IMR-90 (cell line): ENCODE measurements around the gene GAPT. TPM values are rescaled to one million over a fixed set of nuclear protein-coding genes. Genes with fewer than 3 reads are reported as not detected.

Experiments used
- ATAC-seq: fragments of 200-7000 bp; cut with Tn5 transposase; 2 replicates; pipeline ENCODE4 v1.9.1; 2020; ENCODE audit warnings: low read depth, mild to moderate bottlenecking, moderate library complexity
- BruUV-seq: library from RNA; stranded (reverse); fragments of 400-500 nt; replicated peaks from 2 replicates; lab custom pipeline; 2021; lab: Mats Ljungman, UMichigan
- CTCF ChIA-PET: fragments of 300-600 bp; formaldehyde crosslinking; extraction: SDS; loops from one replicate; lab custom pipeline; 2021; ENCODE audit warnings: antibody characterized with exemption; lab: Yijun Ruan, JAX
- POLR2A ChIA-PET: fragments of 300-600 bp; sonication (Branson Sonifier 250); formaldehyde crosslinking; loops from one replicate; lab custom pipeline; 2022; ENCODE audit warnings: antibody characterized with exemption; ENCODE audit not compliant: unreplicated experiment; lab: Charles Lee
- DNase-seq: peaks from one replicate; pipeline ENCODE4 v3.0.0; 2013
- H2AFZ ChIP-seq: replicated peaks from 2 replicates; pipeline ENCODE3; 2013; ENCODE audit warnings: low read length, mild to moderate bottlenecking; ENCODE audit not compliant: poor library complexity
- H2AK5ac ChIP-seq: 2 replicates; pipeline ENCODE4 v1.6.1; 2013; ENCODE audit warnings: low read depth, low read length, inconsistent platforms
- H2AK9ac ChIP-seq: replicated peaks from 2 replicates; pipeline ENCODE3; 2013; ENCODE audit warnings: mild to moderate bottlenecking, low read depth, low read length, moderate library complexity; ENCODE audit not compliant: poor library complexity
- H2BK120ac ChIP-seq: 2 replicates; pipeline ENCODE4 v1.6.1; 2013; ENCODE audit warnings: low read depth, low read length, inconsistent platforms
- H2BK15ac ChIP-seq: 3 replicates; pipeline ENCODE4 v1.6.1; 2013; ENCODE audit warnings: low read depth, low read length, inconsistent platforms
- H2BK20ac ChIP-seq: 2 replicates; pipeline ENCODE4 v1.6.1; 2013; ENCODE audit warnings: low read depth, mild to moderate bottlenecking, inconsistent platforms, low read length, moderate library complexity
- H2BK5ac ChIP-seq: 2 replicates; pipeline ENCODE4 v1.6.1; 2013; ENCODE audit warnings: mild to moderate bottlenecking, low read depth, low read length, inconsistent platforms; ENCODE audit not compliant: poor library complexity, severe bottlenecking
- H3K14ac ChIP-seq: replicated peaks from 2 replicates; pipeline ENCODE4 v1.6.1; 2013; ENCODE audit warnings: low read depth, low read length, inconsistent platforms
- H3K18ac ChIP-seq: 2 replicates; pipeline ENCODE4 v1.6.1; 2013; ENCODE audit warnings: low read depth, low read length, control low read depth
- H3K23ac ChIP-seq: 2 replicates; pipeline ENCODE4 v1.6.1; 2013; ENCODE audit warnings: low read depth, low read length, inconsistent platforms
- H3K27ac ChIP-seq: 2 replicates; pipeline ENCODE4 v1.5.1; 2013; ENCODE audit warnings: mild to moderate bottlenecking, control low read depth, low read length; ENCODE audit not compliant: insufficient read depth
- H3K27me3 ChIP-seq: 2 replicates; pipeline ENCODE4 v1.6.1; 2013; ENCODE audit warnings: low read length; ENCODE audit not compliant: control insufficient read depth, insufficient read depth
- H3K36me3 ChIP-seq: 2 replicates; pipeline ENCODE4 v1.6.1; 2013; ENCODE audit warnings: low read length, mixed read lengths; ENCODE audit not compliant: control insufficient read depth, insufficient read depth
- H3K4ac ChIP-seq: 2 replicates; pipeline ENCODE4 v1.6.1; 2013; ENCODE audit warnings: low read depth, low read length, inconsistent platforms
- H3K4me1 ChIP-seq: 2 replicates; pipeline ENCODE4 v1.6.1; 2013; ENCODE audit warnings: low read length, mixed read lengths; ENCODE audit not compliant: control insufficient read depth, insufficient read depth
- H3K4me2 ChIP-seq: 2 replicates; pipeline ENCODE4 v1.6.1; 2013; ENCODE audit warnings: low read depth, mild to moderate bottlenecking, control low read depth, low read length, moderate library complexity
- H3K4me3 ChIP-seq: 2 replicates; pipeline ENCODE4 v1.5.1; 2013; ENCODE audit warnings: low read depth, mild to moderate bottlenecking, control low read depth, low read length, moderate library complexity; ENCODE audit not compliant: insufficient read depth
- H3K56ac ChIP-seq: 2 replicates; pipeline ENCODE4 v1.6.1; 2013; ENCODE audit warnings: low read length, inconsistent platforms; ENCODE audit not compliant: insufficient read depth; ENCODE audit errors: extremely low read depth
- H3K79me1 ChIP-seq, 2 experiments: 2 replicates each; pipeline ENCODE4 v1.6.1; 2013; ENCODE audit warnings: low read length in 2 of 2, inconsistent platforms in 1 of 2, low read depth in 1 of 2
- H3K9ac ChIP-seq: 2 replicates; pipeline ENCODE4 v1.6.1; 2013; ENCODE audit warnings: low read depth, low read length, control low read depth
- H3K9me1 ChIP-seq: 2 replicates; pipeline ENCODE4 v1.6.1; 2013; ENCODE audit warnings: low read length, inconsistent platforms; ENCODE audit not compliant: insufficient read depth
- H3K9me3 ChIP-seq: 2 replicates; pipeline ENCODE4 v1.6.1; 2013; ENCODE audit warnings: low read length; ENCODE audit not compliant: control insufficient read depth, insufficient read depth
- H4K20me1 ChIP-seq: 2 replicates; pipeline ENCODE4 v1.6.1; 2013; ENCODE audit warnings: low read length, inconsistent platforms; ENCODE audit not compliant: insufficient read depth
- H4K5ac ChIP-seq: 2 replicates; pipeline ENCODE4 v1.6.1; 2013; ENCODE audit warnings: mild to moderate bottlenecking, low read depth, low read length, control low read depth
- H4K8ac ChIP-seq, 2 experiments: 2 replicates each; pipeline ENCODE4 v1.6.1; 2013; ENCODE audit warnings: low read depth in 2 of 2, low read length in 2 of 2, control low read depth in 1 of 2, inconsistent platforms in 1 of 2
- H4K91ac ChIP-seq: 2 replicates; pipeline ENCODE4 v1.6.1; 2013; ENCODE audit warnings: low read depth, low read length, inconsistent platforms; ENCODE audit not compliant: insufficient read depth
- BHLHE40 ChIP-seq: fragments of 150-350 bp; IDR thresholded peaks from 2 replicates; pipeline ENCODE4 v1.6.1; 2016; ENCODE audit warnings: mild to moderate bottlenecking, low read depth, low read length
- CEBPB ChIP-seq: IDR thresholded peaks from 2 replicates; pipeline ENCODE4 v1.6.1; 2012; ENCODE audit warnings: low read depth, low read length, improper control_type of control experiment
- ELK1 ChIP-seq: fragments of 150-350 bp; IDR thresholded peaks from 2 replicates; pipeline ENCODE4 v1.6.1; 2016; ENCODE audit warnings: low read depth, mild to moderate bottlenecking, low read length, moderate library complexity, borderline replicate concordance
- MXI1 ChIP-seq: IDR thresholded peaks from 2 replicates; pipeline ENCODE4 v1.6.1; 2012; ENCODE audit warnings: low read depth, mild to moderate bottlenecking, low read length, moderate library complexity, borderline replicate concordance
- RCOR1 ChIP-seq: IDR thresholded peaks from 2 replicates; pipeline ENCODE4 v1.6.1; 2012; ENCODE audit warnings: mild to moderate bottlenecking, low read length, improper control_type of control experiment; ENCODE audit not compliant: insufficient replicate concordance
- RFX5 ChIP-seq: IDR thresholded peaks from 2 replicates; pipeline ENCODE4 v1.8.0; 2012; ENCODE audit warnings: low read depth, mild to moderate bottlenecking, low read length, moderate library complexity
- WGBS, 2 experiments: methylation state at CpG; one replicate each; pipeline versions ENCODE4 v1.1.5 to v1.1.7; 2013; ENCODE audit warnings: missing lambda C conversion rate in 2 of 2; ENCODE audit not compliant: insufficient read length in 1 of 2; ENCODE audit errors: extremely low coverage in 2 of 2; 5-methylcytosine and 5-hydroxymethylcytosine counted together
- dilution Hi-C: fragments of 300-500 bp; cut with HindIII; formaldehyde crosslinking; loops from one replicate; pipeline ENCODE4 v1.14.3; 2018; ENCODE audit warnings: low sequenced_read_pairs; ENCODE audit not compliant: unreplicated experiment
- in situ Hi-C: fragments of 300-500 bp; cut with MboI; formaldehyde crosslinking; loops from 3 replicates; pipeline ENCODE4 v1.14.3; 2019; ENCODE audit warnings: low sequenced_read_pairs, inconsistent platforms, mixed read lengths
- intact Hi-C: fragments of 100-400 bp; cut with micrococcal nuclease; formaldehyde crosslinking; loops from 2 replicates; pipeline ENCODE4 v1.10.0; 2022
- polyA plus RNA-seq, 3 experiments: library from polyadenylated mRNA; depleted of rRNA; stranded (reverse); fragments of >200 nt; gene quantifications; 2 replicates each; pipeline ENCODE4 v1.2.3, GENCODE V29; 2012; ENCODE audit warnings: low replicate concordance in 1 of 3
- total RNA-seq: library from RNA; depleted of rRNA; stranded (reverse); fragments of >200 nt; gene quantifications from 2 replicates; pipeline ENCODE4 v1.2.3, GENCODE V29; 2012
- TF ChIP-seq, protein P1 (sequence below): conservative IDR thresholded peaks from 2 replicates; pipeline ENCODE4 v1.5.1; 2012; ENCODE audit warnings: mild to moderate bottlenecking, low read depth, low read length, improper control_type of control experiment
- TF ChIP-seq, protein P2 (sequence below): fragments of 150-350 bp; IDR thresholded peaks from 2 replicates; pipeline ENCODE4 v1.6.1; 2017; ENCODE audit warnings: mild to moderate bottlenecking, antibody characterized with exemption, low read length, low read depth

Gene GAPT
- total and polyA plus RNA-seq, 2 of the 4 experiments (the other 2 are of a cell fraction), result not detected

DNA sequence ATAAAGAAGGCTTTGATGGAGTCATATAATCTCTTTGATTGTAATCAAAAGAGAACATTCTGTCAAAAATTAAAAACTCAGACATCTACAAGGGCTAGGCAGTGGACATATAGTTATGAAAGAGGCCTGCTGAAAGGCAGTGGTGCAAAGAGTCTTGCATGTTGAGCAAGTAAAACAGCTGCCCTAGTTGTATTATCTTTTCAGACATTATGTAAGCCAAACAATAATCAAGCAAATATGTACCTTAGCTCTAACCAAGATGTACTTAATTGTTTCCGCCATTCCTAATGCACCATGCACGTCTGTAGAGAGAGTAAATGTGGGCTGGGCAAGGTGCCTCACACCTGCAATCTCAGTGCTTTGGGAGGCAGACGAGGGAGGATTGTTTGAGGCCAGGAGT lies 14.3 kb downstream of the GAPT start:
- BruUV-seq, result no TSS peak

More for the DNA sequence above, 14.3 kb downstream of the GAPT start:
- Histone ChIP-seq H3K4ac (no peak overlapping the region), H3K79me1 (no peaks in the 10 kb centered on the region), H3K23ac (no peak overlapping the region), H2BK15ac (no peak overlapping the region), H2AK5ac (no peak overlapping the region), H4K5ac (no peak overlapping the region), H2BK5ac (no peak overlapping the region), H3K14ac (no peak overlapping the region), H3K9me3 (no peaks in the 10 kb centered on the region), H4K20me1 (no peaks in the 10 kb centered on the region), H2AK9ac (no peak overlapping the region), H2BK20ac (no peak overlapping the region), H4K8ac (no peak overlapping the region), H3K27me3 (peaks cover 3% of the 10 kb centered on the region), H4K91ac (no peak overlapping the region), H3K36me3 (no peaks in the 10 kb centered on the region), H3K56ac (no peak overlapping the region), H2BK120ac (no peak overlapping the region), H3K9me1 (no peaks in the 10 kb centered on the region), H3K18ac (no peak overlapping the region), H3K4me3 (no peak overlapping the region), H3K9ac (no peak overlapping the region), H2AFZ (no peak overlapping the region), H3K27ac (no peak overlapping the region), H3K4me2 (no peak overlapping the region), H3K4me1 (no peaks in the 10 kb centered on the region)
- ATAC-seq (no peak), DNase-seq (no peak)
- intact Hi-C loops, result no loop called here
- POLR2A ChIA-PET, result no interaction called here
- in situ Hi-C loops, result loop anchor here (10.0 kb wide), 1 partner anchor 339 kb away; no protein-coding TSS in a partner anchor
- CTCF ChIA-PET, result no interaction called here
- TF ChIP-seq MXI1 (no peak), BHLHE40 (no peak), ELK1 (no peak), RCOR1 (no peak), RFX5 (no peak), CEBPB (no peak)
- TF ChIP-seq, protein P1, sequence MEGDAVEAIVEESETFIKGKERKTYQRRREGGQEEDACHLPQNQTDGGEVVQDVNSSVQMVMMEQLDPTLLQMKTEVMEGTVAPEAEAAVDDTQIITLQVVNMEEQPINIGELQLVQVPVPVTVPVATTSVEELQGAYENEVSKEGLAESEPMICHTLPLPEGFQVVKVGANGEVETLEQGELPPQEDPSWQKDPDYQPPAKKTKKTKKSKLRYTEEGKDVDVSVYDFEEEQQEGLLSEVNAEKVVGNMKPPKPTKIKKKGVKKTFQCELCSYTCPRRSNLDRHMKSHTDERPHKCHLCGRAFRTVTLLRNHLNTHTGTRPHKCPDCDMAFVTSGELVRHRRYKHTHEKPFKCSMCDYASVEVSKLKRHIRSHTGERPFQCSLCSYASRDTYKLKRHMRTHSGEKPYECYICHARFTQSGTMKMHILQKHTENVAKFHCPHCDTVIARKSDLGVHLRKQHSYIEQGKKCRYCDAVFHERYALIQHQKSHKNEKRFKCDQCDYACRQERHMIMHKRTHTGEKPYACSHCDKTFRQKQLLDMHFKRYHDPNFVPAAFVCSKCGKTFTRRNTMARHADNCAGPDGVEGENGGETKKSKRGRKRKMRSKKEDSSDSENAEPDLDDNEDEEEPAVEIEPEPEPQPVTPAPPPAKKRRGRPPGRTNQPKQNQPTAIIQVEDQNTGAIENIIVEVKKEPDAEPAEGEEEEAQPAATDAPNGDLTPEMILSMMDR, result no peak
- TF ChIP-seq, protein P2, sequence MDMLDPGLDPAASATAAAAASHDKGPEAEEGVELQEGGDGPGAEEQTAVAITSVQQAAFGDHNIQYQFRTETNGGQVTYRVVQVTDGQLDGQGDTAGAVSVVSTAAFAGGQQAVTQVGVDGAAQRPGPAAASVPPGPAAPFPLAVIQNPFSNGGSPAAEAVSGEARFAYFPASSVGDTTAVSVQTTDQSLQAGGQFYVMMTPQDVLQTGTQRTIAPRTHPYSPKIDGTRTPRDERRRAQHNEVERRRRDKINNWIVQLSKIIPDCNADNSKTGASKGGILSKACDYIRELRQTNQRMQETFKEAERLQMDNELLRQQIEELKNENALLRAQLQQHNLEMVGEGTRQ, result no peak
- dilution Hi-C loops, result no loop called here
- WGBS, 2 experiments, result no CpG with 5 or more reads among the region's 3 CpGs
